ENCODE results near the gene CDKN1B.
A peak's percentile ranks its signal among the peaks of the same experiment; 100 is the strongest.

CDKN1B gene

GRCh38 chr12:12686925-12687324, 30.2 kb upstream of the CDKN1B start:
- H3K4me3 ChIP-seq (ENCODE audit: low read length) = no peak overlapping the region
- TF ChIP-seq ZNF274 (IDR thresholded peaks at IDR 0.05; ENCODE audit: low read depth, low read length) = no peak

GRCh38 chr12:12689647-12690300, 27.4 kb upstream of the CDKN1B start:
- no peak for TF ChIP-seq ZNF274 (IDR thresholded peaks at IDR 0.05; ENCODE audit: low read depth, low read length)
- H3K4me3 ChIP-seq (ENCODE audit: low read length) = no peak overlapping the region

GRCh38 chr12:12691549-12691948, 25.6 kb upstream of the CDKN1B start:
- no peak overlapping the region for H3K4me3 ChIP-seq (ENCODE audit: low read length)
- TF ChIP-seq ZNF274 (IDR thresholded peaks at IDR 0.05; ENCODE audit: low read depth, low read length) = no peak

- no peak for TF ChIP-seq ZNF274 (IDR thresholded peaks at IDR 0.05; ENCODE audit: low read depth, low read length)
These were observed 24.0 kb upstream of the CDKN1B start for GRCh38 chr12:12693111-12693671.

GRCh38 chr12:12696562-12697383, 20.4 kb upstream of the CDKN1B start:
- H3K4me3 ChIP-seq (ENCODE audit: low read length) = peak overlapping the region; percentile 87
- TF ChIP-seq ZNF274 (IDR thresholded peaks at IDR 0.05; ENCODE audit: low read depth, low read length) = no peak

More at GRCh38 chr12:12693111-12693671, 24.0 kb upstream of the CDKN1B start:
- H3K4me3 ChIP-seq (ENCODE audit: low read length) = no peak overlapping the region

- no peak for TF ChIP-seq ZNF274 (IDR thresholded peaks at IDR 0.05; ENCODE audit: low read depth, low read length)
- no peak overlapping the region for H3K4me3 ChIP-seq (ENCODE audit: low read length)
These were observed 17.8 kb upstream of the CDKN1B start for GRCh38 chr12:12699345-12699744.

GRCh38 chr12:12700254-12700653, 16.9 kb upstream of the CDKN1B start:
- no peak overlapping the region for H3K4me3 ChIP-seq (ENCODE audit: low read length)
- no peak for TF ChIP-seq ZNF274 (IDR thresholded peaks at IDR 0.05; ENCODE audit: low read depth, low read length)

- TF ChIP-seq ZNF274 (IDR thresholded peaks at IDR 0.05; ENCODE audit: low read depth, low read length) = no peak
- no peak overlapping the region for H3K4me3 ChIP-seq (ENCODE audit: low read length)
These were observed 15.7 kb upstream of the CDKN1B start for GRCh38 chr12:12701457-12701856.

GRCh38 chr12:12704593-12705230, 12.5 kb upstream of the CDKN1B start:
- TF ChIP-seq ZNF274 (IDR thresholded peaks at IDR 0.05; ENCODE audit: low read depth, low read length) = no peak
- no peak overlapping the region for H3K4me3 ChIP-seq (ENCODE audit: low read length)

- TF ChIP-seq ZNF274 (IDR thresholded peaks at IDR 0.05; ENCODE audit: low read depth, low read length) = no peak
These were observed 11.2 kb upstream of the CDKN1B start for GRCh38 chr12:12705838-12706520.

GRCh38 chr12:12713932-12714275, 3.3 kb upstream of the CDKN1B start:
- peak overlapping the region; percentile 75; the same call in 1 of the 2 replicates for H3K4me3 ChIP-seq (ENCODE audit: low read length)
- TF ChIP-seq ZNF274 (IDR thresholded peaks at IDR 0.05; ENCODE audit: low read depth, low read length) = no peak

More at GRCh38 chr12:12705838-12706520, 11.2 kb upstream of the CDKN1B start:
- H3K4me3 ChIP-seq (ENCODE audit: low read length) = no peak overlapping the region

GRCh38 chr12:12714276-12715021, 2.7 kb upstream of the CDKN1B start:
- H3K4me3 ChIP-seq (ENCODE audit: low read length) = peak overlapping the region; percentile 75; the same call in 1 of the 2 replicates
- TF ChIP-seq ZNF274 (IDR thresholded peaks at IDR 0.05; ENCODE audit: low read depth, low read length) = no peak

- H3K4me3 ChIP-seq (ENCODE audit: low read length) = peak overlapping the region; percentile 97; the same call in 1 of the 2 replicates
- no peak for TF ChIP-seq ZNF274 (IDR thresholded peaks at IDR 0.05; ENCODE audit: low read depth, low read length)
These were observed 2.1 kb upstream of the CDKN1B start for GRCh38 chr12:12715128-12715458.
